HG03520 (cell line): Measurements from ENCODE around the gene BIN2.
"Not testable (repeated sequence)": the region's sequence is repeated elsewhere in the genome, so short reads cannot be mapped to it uniquely, and the experiment has no call there.

Source experiments
- ATAC-seq: cut with Tn5 transposase; IDR thresholded peaks from one replicate; pipeline ENCODE4 v1.9.1; 2021; ENCODE audit warnings: mild to moderate bottlenecking, moderate library complexity; ENCODE audit not compliant: unreplicated experiment

The BIN2 gene

DNA sequence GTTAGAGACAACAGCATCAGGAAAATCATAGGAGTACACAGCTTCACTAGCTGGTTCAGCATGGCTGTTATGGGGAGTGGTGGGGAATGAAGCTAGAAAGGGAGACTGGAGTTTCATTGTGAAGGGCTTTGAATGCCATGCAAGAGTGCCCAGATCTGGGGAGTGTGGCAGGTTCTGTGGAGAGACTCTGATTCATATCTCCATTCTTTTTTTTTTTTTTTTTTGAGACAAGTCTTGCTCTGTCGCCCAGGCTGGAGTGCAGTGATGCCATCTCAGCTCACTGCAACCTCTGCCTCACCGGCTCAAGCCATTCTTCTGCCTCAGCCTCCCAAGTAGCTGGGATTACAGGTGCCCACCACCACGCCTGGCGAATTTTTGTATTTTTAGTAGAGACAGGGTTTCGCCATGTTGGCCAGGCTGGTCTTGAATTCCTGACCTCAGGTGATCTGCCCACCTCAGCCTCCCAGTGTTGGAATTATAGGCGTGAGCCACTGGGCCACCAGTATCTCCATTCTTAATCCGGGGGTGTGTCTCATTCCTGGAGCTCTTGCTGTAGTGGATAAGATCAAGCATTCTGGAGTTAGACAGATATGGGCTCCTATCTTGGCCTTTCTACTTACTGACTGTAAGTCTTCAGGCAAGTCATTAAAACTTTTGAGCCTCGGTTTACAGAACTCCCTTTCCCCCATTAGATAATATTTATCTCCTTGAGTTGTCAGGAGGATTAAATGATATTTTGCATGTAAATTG lies 5.7 kb downstream of the BIN2 start:
- not testable (repeated sequence) for ATAC-seq

GRCh38 chr12:51311389-51311788 lies 12.6 kb downstream of the BIN2 start:
- no peak for ATAC-seq

GRCh38 chr12:51307655-51308593 lies 16.1 kb downstream of the BIN2 start:
- ATAC-seq = no peak

DNA sequence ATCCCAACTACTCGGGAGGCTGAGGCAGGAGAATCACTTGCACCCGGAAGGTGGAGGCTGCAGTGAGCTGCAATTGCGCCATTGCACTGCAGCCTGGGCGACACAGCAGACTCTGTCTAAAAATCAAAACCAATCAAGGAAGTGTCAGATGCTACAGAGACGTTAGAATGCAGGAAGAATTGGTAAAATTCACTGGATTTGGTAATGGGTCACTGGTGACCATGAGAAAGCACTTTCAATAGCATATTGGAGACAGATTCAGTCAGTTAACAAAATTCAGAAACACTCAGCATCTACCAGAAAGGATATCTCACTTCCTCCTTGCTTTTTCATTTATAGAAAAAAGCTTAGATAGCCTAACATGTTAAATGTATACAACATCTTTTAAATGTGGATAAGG lies 17.5 kb downstream of the BIN2 start:
- no peak for ATAC-seq

DNA sequence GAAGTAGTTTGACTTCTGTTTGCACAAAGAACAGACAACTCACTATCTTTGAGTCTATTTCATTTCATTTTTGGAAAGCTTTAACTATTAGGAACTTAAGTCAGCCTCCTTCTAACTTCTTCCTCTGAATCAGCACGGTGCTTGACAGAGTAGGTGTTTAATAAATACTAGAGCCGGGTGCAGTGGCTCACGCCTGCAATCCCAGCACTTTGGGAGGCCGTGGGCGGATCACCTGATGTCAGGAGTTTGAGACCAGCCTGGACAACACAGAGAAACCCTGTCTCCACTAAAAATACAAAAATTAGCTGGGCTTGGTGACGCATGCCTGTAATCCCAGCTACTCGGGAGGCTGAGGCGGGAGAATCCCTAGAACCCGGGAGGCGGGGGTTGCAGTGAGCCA lies 23.2 kb downstream of the BIN2 start:
- ATAC-seq = not testable (repeated sequence)

DNA sequence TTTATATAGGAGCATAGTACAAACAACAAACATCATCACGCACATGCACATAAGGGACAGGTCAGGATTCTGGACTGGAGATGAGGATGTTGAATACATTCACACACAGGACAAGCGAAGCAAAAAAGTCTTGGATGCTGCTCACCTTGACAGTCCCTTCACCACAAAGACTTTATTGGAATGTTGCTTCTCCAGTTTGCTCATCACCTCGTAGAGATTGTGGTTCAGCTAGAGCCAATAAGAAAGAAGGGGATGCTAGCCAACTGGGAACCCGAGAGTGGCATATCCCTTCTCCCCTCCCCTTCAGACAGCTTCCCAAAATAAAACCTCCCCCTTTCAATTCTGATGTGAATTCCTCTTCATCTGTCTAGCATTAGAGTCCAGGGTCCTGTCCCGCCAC lies 28.3 kb downstream of the BIN2 start:
- no peak for ATAC-seq

- ATAC-seq = not testable (repeated sequence)
Measured at GRCh38 chr12:51294097-51294496, 29.9 kb downstream of the BIN2 start.

DNA sequence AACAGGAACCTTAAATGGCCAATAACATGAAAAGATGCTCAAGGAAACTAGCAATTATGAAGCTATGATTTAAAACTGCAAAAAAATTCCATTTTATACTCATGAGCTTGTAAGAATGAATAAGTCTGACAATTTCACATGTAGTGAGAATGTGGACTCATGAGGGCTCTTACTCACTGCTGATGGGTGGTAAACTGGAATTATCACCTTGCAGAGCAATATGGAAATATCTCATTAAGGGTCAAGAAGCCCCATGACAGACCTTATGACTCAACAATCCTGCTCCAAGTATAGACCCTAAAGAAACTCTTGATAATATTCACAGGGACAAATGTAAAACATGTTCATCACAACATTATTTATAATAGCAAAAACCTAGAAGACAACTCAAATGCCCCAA lies 30.3 kb downstream of the BIN2 start:
- ATAC-seq = no peak

DNA sequence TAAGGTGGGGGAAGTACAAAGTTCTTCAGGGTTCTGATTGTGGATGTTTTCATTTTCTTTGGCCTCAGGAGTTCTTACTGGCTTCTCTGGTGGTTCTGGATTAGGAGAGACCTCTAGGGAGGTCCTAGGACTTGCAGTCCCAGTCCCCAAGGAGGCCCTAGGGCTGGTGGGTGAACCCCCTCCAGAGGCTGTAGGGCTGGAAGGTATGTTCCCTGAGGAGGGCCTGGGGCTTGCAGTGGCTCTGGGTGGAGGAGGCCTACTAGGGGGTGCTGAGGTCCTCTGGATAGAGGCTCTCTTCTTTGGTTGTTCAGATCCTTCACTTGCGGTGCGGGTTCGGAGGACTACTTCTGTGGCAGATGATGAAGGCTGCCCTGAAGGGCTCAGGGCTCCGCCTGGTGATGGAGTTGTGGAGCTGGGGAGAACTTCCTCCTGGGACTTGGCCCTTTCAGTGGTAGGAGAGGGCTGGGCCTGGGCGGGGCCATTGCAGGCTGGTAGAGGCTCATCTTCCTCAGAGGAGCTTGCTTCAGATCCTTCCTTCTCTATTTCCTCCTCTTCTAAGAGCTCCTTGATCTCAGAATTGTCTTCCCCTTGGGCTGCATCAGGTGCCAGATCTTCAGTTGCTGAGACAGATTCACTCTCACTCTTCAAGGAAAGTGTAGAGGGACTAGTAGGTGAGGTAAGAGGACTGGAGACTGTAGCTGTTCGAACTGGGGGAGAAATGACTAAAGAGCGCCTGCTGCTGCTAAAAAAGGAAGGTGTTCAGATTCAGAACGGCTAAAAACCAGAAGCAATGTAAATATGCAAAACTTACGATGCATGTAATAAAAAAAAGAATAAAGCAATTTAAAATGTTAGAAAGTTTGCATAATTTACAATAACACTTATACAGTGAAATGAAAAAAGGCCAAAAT lies 32.1 kb downstream of the BIN2 start:
- ATAC-seq = not testable (repeated sequence)

- ATAC-seq = no peak
Measured at GRCh38 chr12:51285843-51286242, 38.1 kb downstream of the BIN2 start.

DNA sequence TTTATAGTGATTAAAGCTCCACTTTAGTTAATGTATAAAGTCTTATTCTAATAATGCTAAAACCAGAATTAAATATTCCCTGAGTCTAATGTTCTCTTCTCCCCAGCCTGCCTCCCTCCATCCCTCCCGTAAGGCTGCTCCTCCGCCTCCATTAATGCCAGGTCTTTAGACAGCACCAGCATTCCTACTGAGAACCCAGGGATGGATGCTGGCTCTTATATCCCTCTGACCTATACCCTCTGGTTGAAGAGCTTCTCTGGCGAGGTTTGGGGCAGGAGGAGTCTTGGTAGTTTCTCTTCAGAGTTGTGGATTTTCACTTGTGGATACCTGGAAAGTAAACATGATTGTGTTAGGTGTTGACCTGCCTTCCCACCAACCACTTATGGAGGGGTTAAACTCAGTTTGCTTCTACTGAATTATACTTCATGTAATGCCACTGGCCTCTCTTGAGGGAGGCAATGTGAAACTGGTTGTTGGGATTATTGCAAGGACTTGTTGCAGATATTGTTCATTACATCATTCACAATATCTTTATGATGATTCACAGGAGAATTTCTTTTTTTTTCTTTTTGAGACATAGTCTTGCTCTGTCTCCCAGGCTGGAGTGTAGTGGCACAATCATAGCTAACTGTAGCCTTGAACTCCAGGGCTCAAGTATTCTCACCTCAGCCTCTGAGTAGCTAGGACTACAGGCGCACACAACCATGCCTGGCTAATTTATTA lies 42.6 kb downstream of the BIN2 start:
- ATAC-seq = no peak

DNA sequence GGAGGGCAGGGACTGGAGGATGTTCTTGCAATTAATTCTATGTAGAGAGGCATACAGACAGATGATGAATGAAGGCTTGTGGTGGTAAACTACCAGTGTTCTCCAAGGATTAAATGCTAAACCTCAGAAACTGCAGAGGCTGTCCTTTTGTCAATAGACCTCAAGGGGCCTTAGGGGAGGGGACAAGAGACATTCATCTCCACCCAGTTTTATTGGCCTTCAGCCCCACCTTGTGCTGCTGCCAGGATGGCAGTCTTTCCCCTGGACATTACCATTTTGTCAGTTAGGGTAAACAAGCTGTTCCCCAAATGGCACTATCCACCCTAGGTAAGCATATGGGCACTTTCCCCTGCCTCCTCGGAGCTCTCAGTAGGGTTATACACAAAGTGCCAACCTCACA lies 48.9 kb downstream of the BIN2 start:
- no peak for ATAC-seq

DNA sequence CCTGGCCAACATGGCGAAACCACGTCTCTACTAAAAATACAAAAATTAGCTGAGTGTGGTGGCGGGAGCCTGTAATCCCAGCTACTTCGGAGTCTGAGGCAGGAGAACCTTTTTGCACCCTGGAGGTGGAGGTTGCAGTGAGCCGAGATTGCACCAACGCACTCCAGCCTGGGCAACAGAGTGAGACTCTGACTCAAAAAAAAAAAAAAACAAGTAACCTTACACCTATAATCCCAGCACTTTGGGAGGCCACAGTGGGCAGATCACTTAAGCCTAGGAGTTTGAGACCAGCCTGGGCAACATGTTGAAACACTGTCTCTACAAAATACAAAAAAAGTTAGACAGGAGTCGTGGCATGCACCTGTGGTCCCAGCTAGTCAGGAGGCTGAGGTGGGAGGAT lies 51.2 kb downstream of the BIN2 start:
- not testable (repeated sequence) for ATAC-seq

DNA sequence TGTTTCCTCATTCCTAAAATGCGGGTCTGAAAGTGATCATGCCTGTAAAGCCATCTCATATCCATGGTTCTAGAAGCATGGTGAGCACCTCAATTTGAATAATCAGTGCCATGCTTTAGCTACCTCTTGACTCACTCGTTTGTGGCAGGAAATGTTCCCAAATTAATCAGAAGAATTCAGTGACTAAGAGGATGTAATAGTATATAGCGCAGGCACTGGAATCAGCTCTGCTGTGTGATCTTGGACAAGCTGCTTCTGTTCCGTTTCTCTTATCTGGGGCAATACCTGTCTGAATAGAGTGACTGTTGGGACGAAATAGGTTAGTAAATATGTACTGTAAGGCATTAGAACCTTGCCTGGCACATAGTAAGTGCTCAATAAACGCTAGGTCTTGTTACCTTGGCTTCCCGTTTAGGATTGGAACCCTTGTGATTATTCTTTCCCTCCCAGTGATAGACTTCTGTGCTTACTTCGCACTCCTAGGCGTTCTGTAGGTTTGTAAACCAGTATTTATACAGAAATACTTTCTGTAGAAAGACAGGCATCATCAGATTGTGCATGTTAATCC lies 52.9 kb downstream of the BIN2 start:
- no peak for ATAC-seq

- peak; percentile 58 for ATAC-seq
Measured at GRCh38 chr12:51270067-51270950, 53.7 kb downstream of the BIN2 start, which contains the start of gene SMAGP. SMAGP (minus strand) TSS chr12:51270415; CDS start chr12:51269278, 1,137 bp downstream.

DNA sequence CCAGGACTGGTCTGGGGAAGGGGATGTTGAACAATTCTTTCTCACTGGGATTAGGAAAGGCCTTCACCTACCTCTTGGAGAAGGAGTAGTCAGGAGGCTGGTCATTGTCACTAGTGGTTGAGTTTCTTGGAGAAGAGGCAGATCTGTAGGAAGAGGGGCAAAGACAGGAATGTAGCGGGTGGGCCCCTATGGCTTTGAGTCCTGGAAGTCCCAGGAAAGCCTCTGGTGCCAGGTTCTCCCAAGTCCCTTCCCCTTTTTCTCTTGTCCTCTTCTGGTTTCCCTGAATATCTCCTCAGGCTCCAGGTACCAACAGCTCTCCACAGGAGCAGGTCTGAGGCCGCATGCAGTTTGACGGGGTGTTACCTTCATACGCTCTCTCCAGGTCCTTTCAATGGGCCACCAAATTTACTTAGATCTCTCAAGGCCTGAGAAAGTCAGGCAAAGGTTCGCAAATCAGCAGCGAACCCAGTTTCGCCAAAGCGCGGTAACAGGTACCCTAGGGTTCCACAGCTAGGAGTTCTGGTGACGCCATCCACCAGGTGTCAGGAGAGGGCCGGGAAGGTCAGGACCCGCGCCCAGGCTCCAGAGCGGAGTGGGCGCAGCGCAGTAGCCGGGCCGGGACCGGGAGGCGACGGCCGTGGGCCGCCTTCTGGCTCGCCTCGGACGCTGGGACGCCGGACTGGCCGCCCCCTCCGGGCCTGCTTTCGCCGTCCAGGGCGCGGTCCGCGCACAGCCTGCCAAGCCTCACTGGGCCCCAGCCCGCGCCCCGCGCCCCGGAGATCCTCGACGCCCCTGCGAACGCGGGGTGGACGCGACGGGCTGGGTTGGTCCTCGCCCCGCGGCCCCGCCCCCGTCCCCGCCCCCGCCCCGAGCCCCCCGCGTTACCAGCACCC lies 54.6 kb downstream of the BIN2 start:
- ATAC-seq = peak; percentile 38

- no peak for ATAC-seq
Measured at GRCh38 chr12:51265024-51265423, 59.0 kb downstream of the BIN2 start.

GRCh38 chr12:51264297-51264696 lies 59.7 kb downstream of the BIN2 start:
- no peak for ATAC-seq
